K562 (cell line): Measurements from ENCODE around the gene GRWD1. TPM values are rescaled to one million over a fixed set of nuclear protein-coding genes. Genes with fewer than 3 reads are reported as not detected.

Experiments used
- ATF1 ChIP-seq, 2 experiments: fragments of 450-650 bp in 1 of 2; IDR thresholded peaks; 2 replicates each; pipeline ENCODE4 v1.6.1; 2016; ENCODE audit warnings: missing compliant biosample characterization in 1 of 2, missing genetic modification characterization in 1 of 2
- EGR1 ChIP-seq: fragments of 450-650 bp; conservative IDR thresholded peaks from 2 replicates; pipeline ENCODE4 v1.6.1; 2017; ENCODE audit warnings: mild to moderate bottlenecking
- ESRRA ChIP-seq: fragments of 450-650 bp; IDR thresholded peaks from 2 replicates; pipeline ENCODE4 v1.6.1; 2014; ENCODE audit warnings: low read depth, mild to moderate bottlenecking, moderate library complexity, borderline replicate concordance
- FOXK2 ChIP-seq, 2 experiments: fragments of 450-650 bp; IDR thresholded peaks in 1 of 2; conservative IDR thresholded peaks in 1 of 2; 2 replicates each; pipeline ENCODE4 v1.6.1; 2016; ENCODE audit warnings: low read depth in 2 of 2, mild to moderate bottlenecking in 1 of 2
- FOXM1 ChIP-seq, 2 experiments: fragments of 450-650 bp in 1 of 2; sonication (generic) in 1 of 2; formaldehyde crosslinking in 1 of 2; IDR thresholded peaks; 2 replicates each; pipeline versions ENCODE4 v1.6.1 to v1.9.0; 2017 to 2022; ENCODE audit warnings: low read depth in 2 of 2, mild to moderate bottlenecking in 2 of 2, missing genetic modification reagents in 1 of 2, moderate library complexity in 1 of 2
- HINFP ChIP-seq: fragments of 450-650 bp; conservative IDR thresholded peaks from 2 replicates; pipeline ENCODE4 v1.6.1; 2016; ENCODE audit warnings: missing genetic modification characterization, low read depth, mild to moderate bottlenecking, control low read depth, missing compliant biosample characterization
- HIVEP1 ChIP-seq: fragments of 250-450 bp; sonication (Bioruptor Pico); IDR thresholded peaks from 2 replicates; pipeline ENCODE4 v1.4.0; 2020; ENCODE audit warnings: mild to moderate bottlenecking
- LARP7 ChIP-seq: fragments of 450-650 bp; IDR thresholded peaks from 2 replicates; pipeline ENCODE4 v1.6.1; 2016
- MLLT1 ChIP-seq, 2 experiments: fragments of 450-650 bp; IDR thresholded peaks; 2 replicates each; pipeline ENCODE4 v1.6.1; 2016
- MNT ChIP-seq, 2 experiments: fragments of 450-650 bp; conservative IDR thresholded peaks; 2 replicates each; pipeline ENCODE4 v1.6.1; 2017; ENCODE audit warnings: mild to moderate bottlenecking in 2 of 2, moderate library complexity in 2 of 2
- PML ChIP-seq: IDR thresholded peaks from 2 replicates; pipeline ENCODE4 v1.6.1; 2012; ENCODE audit warnings: low read length, inconsistent platforms
- POLR2G ChIP-seq: fragments of 200-400 bp; formaldehyde crosslinking; IDR thresholded peaks from 2 replicates; pipeline ENCODE4 v1.6.1; 2017; ENCODE audit warnings: low read depth, mild to moderate bottlenecking, antibody characterized with exemption, low read length, moderate library complexity
- RHOXF2B ChIP-seq: fragments of 250-450 bp; sonication (Bioruptor Pico); conservative IDR thresholded peaks from 2 replicates; pipeline ENCODE4 v1.5.1; 2021
- SAP30 ChIP-seq: fragments of 200-600 bp; sonication (generic); IDR thresholded peaks from 2 replicates; pipeline ENCODE4 v1.6.1; 2012; ENCODE audit warnings: borderline replicate concordance, low read depth, mild to moderate bottlenecking, moderate library complexity, low read length, control low read depth, inconsistent platforms; ENCODE audit not compliant: insufficient read depth, poor library complexity, severe bottlenecking
- TBL1XR1 ChIP-seq, 2 experiments: IDR thresholded peaks; 2 replicates each; pipeline ENCODE4 v1.6.1; 2012; ENCODE audit warnings: improper control_type of control experiment in 2 of 2, low read length in 2 of 2, mild to moderate bottlenecking in 1 of 2
- YY1 ChIP-seq, 3 experiments: IDR thresholded peaks; 2 replicates each; pipeline ENCODE4 v1.6.1; 2011; ENCODE audit warnings: low read length in 2 of 3, mild to moderate bottlenecking in 2 of 3, moderate library complexity in 2 of 3, borderline replicate concordance in 1 of 3, control low read depth in 1 of 3, low read depth in 1 of 3; ENCODE audit not compliant: insufficient read depth in 3 of 3, insufficient replicate concordance in 2 of 3, control insufficient read depth in 1 of 3, insufficient read length in 1 of 3; ENCODE audit errors: extremely low read depth in 1 of 3
- ZC3H8 ChIP-seq: fragments of 450-650 bp; IDR thresholded peaks from 2 replicates; pipeline ENCODE4 v1.6.1; 2017
- ZNF277 ChIP-seq: fragments of 250-450 bp; sonication (Bioruptor Pico); IDR thresholded peaks from 2 replicates; pipeline ENCODE4 v1.8.0; 2022; ENCODE audit warnings: inconsistent platforms, mild to moderate bottlenecking, moderate library complexity, borderline replicate concordance
- ZNF778 ChIP-seq: fragments of 450-650 bp; formaldehyde crosslinking; IDR thresholded peaks from 2 replicates; pipeline ENCODE4 v1.4.0; 2020; ENCODE audit warnings: mild to moderate bottlenecking, moderate library complexity
- polyA plus RNA-seq, 8 experiments: library from polyadenylated mRNA; depleted of rRNA in 4 of 8; stranded (reverse) in 5 of 8; unstranded in 3 of 8; fragments of >200 nt; fragmentation: Nextera tagmentation in 2 of 8; fragmentation: Illumina TruSeq in 1 of 8; extraction: Ambion mirVana in 2 of 8; extraction: Trizol in 1 of 8; gene quantifications; 2 replicates each; pipeline versions ENCODE4 v1.2.1 to v1.2.3, GENCODE V29; 2011 to 2014; ENCODE audit warnings: inconsistent platforms in 1 of 8, missing spikeins in 1 of 8
- total RNA-seq, 7 experiments: library from RNA; depleted of rRNA in 6 of 7; stranded (reverse); fragments of >200 nt in 6 of 7; fragmentation: Illumina TruSeq in 2 of 7; extraction: Trizol in 2 of 7; gene quantifications; 2 replicates each; pipeline versions ENCODE4 v1.2.1 to v1.2.3, GENCODE V29; 2011 to 2021; ENCODE audit warnings: low replicate concordance in 1 of 7
- TF ChIP-seq, protein P1 (sequence below): fragments of 250-450 bp; sonication (Bioruptor Pico); IDR thresholded peaks from 2 replicates; pipeline ENCODE4 v1.4.0; 2020

The GRWD1 gene
- total and polyA plus RNA-seq, 9 of the 15 experiments (the other 6 are each of a cell fraction or from before 2014, with no cell fraction given): 1.5 to 87.2 (median 24.5) TPM

DNA sequence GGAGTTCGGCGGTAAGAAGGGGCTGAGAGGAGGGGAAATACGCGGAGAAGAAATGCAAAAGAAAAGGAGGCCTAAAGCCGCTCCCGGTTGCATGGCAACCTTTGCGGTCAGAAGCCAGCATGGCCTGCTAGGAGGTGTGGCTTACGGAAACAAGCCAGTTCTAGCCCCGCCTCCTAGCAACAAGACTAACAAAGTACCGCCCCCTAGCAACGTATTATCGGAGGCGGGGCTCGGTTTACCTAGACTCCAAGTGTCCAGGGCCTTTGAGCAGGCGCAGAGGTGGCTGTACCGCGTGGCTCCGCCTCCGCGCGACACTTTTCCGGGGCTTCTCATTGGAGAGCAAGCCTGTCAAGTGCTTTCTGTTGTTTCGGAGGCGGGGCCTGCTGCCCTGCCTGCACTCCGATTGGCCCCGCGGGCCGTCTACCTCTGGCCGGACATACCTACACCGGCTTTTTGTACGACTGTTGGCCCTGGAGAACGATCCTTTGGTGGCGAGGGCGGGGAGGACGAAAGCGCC is 23.0 kb downstream of the GRWD1 start (continued):
- TF ChIP-seq ZNF277 (CRISPR knock-in tag) (no peak), PML (no peak), FOXM1 (IDR thresholded peaks at IDR 0.05; ENCODE audit: low read depth) (no peak; the same call in 1 of the 2 replicates), FOXM1 (CRISPR knock-in tag; IDR thresholded peaks at IDR 0.05; ENCODE audit: low read depth) (no peak), TBL1XR1 (IDR thresholded peaks at IDR 0.05; ENCODE audit: low read length in 2 of 2) (no peak), SAP30 (peak; percentile 28), ESRRA (peak; percentile 96; the same call in 1 of the 2 replicates), YY1 (IDR thresholded peaks at IDR 0.05; ENCODE audit: borderline replicate concordance in 1 of 3, control insufficient read depth in 1 of 3, extremely low read depth in 1 of 3, insufficient read depth in 3 of 3, insufficient read length in 1 of 3, insufficient replicate concordance in 2 of 3, low read depth in 1 of 3, low read length in 2 of 3) (peak; percentile 29 to 86 (median 83)), ZC3H8 (no peak), FOXK2 (conservative IDR thresholded peaks at IDR 0.05 in 1 of 2, IDR thresholded peaks at IDR 0.05 in 1 of 2; ENCODE audit: low read depth in 2 of 2) (peak; percentile 98 to 99), RHOXF2B (CRISPR knock-in tag) (no peak), ATF1 (CRISPR knock-in tag; IDR thresholded peaks at IDR 0.05) (no peak), ATF1 (tag; IDR thresholded peaks at IDR 0.05) (peak; percentile 96), LARP7 (no peak), POLR2G (no peak), HIVEP1 (CRISPR knock-in tag) (no peak), HINFP (no peak), EGR1 (peak; percentile 72), MLLT1 (IDR thresholded peaks at IDR 0.05) (peak in 1 of 2 experiments; percentile 90; a peak in 2 of 4 replicates), ZNF778 (CRISPR knock-in tag) (no peak), MNT (conservative IDR thresholded peaks at IDR 0.05) (peak; percentile 85 to 87; a peak in 2 of 4 replicates)
- TF ChIP-seq, protein P1, sequence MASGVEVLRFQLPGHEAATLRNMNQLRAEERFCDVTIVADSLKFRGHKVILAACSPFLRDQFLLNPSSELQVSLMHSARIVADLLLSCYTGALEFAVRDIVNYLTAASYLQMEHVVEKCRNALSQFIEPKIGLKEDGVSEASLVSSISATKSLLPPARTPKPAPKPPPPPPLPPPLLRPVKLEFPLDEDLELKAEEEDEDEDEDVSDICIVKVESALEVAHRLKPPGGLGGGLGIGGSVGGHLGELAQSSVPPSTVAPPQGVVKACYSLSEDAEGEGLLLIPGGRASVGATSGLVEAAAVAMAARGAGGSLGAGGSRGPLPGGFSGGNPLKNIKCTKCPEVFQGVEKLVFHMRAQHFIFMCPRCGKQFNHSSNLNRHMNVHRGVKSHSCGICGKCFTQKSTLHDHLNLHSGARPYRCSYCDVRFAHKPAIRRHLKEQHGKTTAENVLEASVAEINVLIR (CRISPR knock-in tag): peak; percentile 31; the same call in 1 of the 2 replicates
